ENCODE measurements around the gene TOM1.

TOM1 gene

DNA sequence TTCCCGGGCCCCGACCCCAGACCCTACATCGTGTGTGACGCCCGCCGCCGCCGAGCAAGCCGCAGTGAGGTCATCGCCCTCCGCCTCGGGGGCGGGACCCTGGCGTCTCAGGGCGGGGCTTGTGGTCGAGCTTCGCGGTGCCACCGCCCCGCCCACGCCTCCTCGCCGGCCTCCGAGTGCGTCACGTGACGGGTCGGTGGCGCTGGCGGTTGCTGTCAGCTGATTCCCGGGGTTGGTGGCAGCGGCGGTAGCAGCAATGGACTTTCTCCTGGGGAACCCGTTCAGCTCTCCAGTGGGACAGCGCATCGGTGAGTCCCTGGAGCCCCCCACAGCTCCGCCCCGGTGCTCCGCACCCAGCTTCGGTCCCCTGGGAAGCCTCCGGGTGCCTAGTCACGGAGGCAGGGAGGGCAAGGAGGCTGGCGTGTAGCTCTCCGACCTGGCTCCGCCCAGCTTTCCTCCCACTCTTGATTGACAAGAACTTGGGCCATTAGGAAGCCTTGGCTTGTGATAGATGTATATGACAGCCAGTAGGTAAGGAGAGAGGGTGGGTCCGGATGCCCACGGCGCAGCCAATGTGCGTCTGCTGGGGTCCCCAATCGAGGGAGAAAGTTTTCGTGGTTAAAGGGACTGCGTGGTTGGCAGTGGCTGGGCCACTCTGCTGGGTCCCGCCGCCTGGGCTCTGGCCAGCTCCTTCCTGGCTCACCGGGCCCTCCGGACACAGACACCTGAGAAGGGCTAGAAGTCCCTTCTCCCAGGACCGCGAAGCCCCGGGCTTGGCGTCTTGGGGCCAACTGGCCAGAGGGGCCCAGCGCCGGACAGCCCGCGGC lies at the start of gene TOM1:
TOM1 (plus strand) TSS at position 222 of the 827 bp plus-strand sequence; CDS start at position 257, 35 bp downstream.
- in situ Hi-C loops (cut with MboI; ENCODE audit: low sequenced_read_pairs) = no loop called here

DNA sequence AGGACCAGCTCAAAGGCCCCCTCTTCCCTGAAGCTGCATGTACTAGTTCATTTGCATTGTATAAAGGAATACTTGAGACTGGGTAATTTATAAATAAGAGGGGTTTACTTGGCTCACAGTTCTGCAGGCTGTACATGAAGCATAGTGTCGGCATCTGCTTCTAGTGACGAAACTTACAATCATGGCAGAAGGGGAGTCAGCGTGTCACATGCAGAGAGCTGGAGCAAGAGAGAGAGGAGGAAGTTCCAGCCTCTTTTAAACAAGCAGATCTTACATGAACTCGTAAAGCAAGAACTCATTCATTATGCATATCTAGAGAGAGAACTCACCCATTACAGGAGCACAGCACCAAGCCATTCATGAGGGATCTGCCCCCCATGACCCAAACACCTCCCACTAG lies 49.5 kb upstream of the TOM1 start:
- in situ Hi-C loops (cut with MboI; ENCODE audit: low sequenced_read_pairs) = no loop called here

- in situ Hi-C loops (cut with MboI; ENCODE audit: low sequenced_read_pairs) = no loop called here
Measured at GRCh38 chr22:35253946-35254345, 45.7 kb upstream of the TOM1 start.

DNA sequence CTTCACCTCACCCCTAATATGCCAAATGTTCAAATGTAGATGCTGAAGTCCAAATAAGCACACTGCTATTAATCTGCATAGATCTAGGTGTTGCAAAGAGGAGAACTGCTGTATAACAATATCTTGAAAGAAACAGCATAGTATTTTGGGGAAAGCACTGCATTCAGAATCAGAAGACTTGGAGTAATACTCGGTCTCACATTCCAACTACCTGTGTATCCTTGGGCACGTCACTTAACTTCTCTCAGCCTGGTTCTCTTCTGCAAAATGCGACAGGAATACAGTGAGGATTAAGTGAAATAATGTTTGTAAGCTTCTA lies 42.7 kb upstream of the TOM1 start:
- in situ Hi-C loops (cut with MboI; ENCODE audit: low sequenced_read_pairs) = no loop called here

DNA sequence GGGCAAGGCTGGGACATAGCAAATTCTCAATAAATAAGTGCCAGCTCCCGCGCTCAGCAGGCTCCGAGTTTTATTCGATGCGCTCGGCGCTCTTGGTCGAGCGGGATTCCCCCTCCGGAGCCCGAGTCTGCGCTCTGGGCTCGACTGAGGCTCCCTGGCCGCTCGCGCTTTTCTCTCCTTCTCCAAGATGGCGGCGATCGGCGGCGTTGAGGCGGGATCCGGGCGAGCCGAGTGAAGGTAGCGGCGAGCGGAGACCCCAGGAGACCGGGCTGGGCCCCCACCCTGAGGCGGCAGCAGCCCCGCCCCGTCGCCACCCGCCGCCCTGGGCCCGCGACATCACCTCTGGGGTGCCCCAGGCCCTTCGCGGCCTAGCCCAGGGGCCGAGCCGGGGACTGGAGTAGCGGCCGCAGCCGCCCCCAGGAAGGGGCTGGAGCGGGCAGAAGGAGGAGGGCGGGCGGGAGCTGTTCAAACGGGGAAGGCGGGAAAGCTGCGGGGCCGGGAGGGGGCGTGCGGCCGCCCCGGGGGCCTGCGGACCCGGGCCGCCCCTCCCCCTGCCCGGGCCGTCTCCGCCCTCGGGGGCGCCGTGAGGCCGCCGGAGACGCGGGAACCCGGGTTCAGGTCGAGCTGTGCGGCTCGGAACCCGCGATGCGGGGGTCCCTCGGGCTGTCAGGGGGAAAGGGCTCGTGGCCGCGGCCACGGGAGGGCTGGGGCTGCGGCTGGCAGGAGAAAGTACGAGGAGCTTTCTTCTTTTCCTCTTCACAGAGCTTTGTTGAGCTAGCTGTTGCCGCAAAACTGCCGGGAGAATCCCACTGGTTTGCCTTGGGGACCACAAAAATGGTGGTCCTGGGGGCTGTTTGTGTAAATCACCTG lies 42.1 kb upstream of the TOM1 start, which contains the start of gene HMGXB4:
HMGXB4 (plus strand) TSS at position 173 of the 870 bp plus-strand sequence. CDS start 4,898 bp downstream, outside the sequence.
- in situ Hi-C loops (cut with MboI; ENCODE audit: low sequenced_read_pairs) = no loop called here

DNA sequence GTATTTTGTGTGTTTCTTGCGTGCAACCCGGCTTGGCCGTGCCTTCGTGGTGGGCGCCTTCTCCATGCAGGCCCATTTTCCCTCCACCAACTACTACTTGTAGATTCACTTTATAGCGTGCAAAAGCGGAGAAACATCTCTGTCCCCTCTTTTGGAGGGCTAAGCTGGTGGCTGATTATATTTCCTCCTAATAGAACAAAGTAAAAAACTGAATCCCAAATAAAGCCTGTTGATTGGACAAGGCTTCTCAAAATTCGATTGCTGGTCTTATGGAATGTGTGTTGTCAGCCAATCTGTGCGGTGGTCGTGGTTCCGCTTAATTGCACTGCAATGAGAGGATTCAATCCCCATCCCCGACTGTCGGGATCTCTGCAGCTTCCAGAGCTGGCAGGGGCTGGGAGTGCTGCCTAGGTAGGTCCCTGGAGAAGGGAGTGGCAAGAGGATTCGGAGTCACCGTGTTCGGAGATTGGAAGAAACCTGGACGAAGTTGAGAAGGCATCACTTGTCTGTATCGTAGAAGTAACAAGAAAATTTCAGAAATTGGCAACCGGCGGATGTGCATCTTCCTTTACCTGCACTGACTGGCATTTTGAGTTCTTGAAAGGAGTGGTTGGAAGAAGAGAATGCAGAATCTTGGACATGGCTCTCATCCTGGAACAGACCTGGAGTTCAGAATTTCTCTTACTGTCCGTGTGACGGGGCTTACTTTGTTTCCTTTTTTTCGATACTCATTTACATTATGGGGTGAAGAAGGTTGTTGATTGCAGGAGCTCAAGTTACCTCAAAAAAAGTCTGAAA lies 41.3 kb upstream of the TOM1 start:
- in situ Hi-C loops (cut with MboI; ENCODE audit: low sequenced_read_pairs) = no loop called here

- in situ Hi-C loops (cut with MboI; ENCODE audit: low sequenced_read_pairs) = no loop called here
Measured at GRCh38 chr22:35264986-35265385, 34.7 kb upstream of the TOM1 start.

- in situ Hi-C loops (cut with MboI; ENCODE audit: low sequenced_read_pairs) = no loop called here
Measured at GRCh38 chr22:35266277-35266676, 33.4 kb upstream of the TOM1 start.

DNA sequence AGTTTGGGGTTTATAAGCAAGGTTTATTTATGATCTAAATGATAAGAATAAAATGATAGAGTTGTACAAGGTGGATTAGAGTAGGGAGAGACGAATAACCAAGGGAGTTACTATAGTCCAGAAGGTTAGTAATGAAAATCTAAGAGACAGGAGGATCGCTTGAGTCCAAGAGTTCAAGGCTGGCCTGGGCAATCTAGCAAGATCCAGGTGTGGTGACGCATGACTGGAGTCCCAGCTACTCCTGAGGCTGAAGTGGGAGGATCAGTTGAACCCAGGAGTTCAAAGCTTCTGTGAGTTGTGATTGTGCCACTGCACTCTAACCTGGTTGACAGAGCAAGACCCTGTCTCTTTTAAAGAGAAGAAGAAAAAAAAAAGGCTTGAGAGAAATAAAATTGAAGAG lies 30.1 kb upstream of the TOM1 start:
- in situ Hi-C loops (cut with MboI; ENCODE audit: low sequenced_read_pairs) = no loop called here

GRCh38 chr22:35274154-35274871 lies 25.4 kb upstream of the TOM1 start:
- in situ Hi-C loops (cut with MboI; ENCODE audit: low sequenced_read_pairs) = no loop called here

- in situ Hi-C loops (cut with MboI; ENCODE audit: low sequenced_read_pairs) = no loop called here
Measured at GRCh38 chr22:35275580-35275979, 24.1 kb upstream of the TOM1 start.

GRCh38 chr22:35276019-35276418 lies 23.7 kb upstream of the TOM1 start:
- in situ Hi-C loops (cut with MboI; ENCODE audit: low sequenced_read_pairs) = no loop called here

DNA sequence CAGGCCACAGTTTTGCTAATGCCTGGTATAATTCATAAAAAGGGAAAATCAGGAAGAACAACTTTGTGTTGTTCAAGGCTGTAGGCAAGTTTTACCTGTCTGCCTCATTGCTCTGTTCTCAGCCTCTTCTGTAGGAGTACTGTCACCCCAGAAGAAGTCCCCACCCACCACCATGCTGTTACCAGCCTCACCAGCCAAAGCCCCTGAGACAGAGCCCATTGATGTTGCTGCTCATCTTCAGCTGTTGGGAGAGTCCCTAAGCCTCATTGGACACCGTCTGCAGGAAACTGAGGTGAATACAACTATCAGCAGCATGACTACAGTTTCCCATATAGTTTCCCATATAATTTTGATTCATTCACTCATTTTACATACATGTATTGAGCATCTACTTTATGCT lies 11.6 kb upstream of the TOM1 start:
- in situ Hi-C loops (cut with MboI; ENCODE audit: low sequenced_read_pairs) = no loop called here

DNA sequence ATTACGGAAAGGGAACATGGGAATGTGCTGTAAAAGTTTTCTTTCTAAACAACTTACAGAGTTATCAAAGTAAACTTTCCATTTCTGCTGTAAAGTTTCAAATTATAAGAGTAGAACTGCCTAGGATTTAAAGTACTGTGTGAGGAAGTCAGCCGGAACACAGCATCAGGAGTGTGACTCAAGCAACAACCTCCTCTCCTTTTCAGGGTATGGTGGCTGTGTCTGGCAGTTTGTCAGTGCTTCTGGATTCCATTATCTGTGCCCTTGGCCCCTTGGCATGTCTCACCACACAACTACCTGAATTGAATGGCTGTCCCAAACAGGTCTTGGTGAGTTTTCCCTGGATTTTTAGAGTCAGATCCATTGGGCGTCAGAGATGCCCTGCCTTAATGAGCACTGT lies 6.9 kb upstream of the TOM1 start:
- in situ Hi-C loops (cut with MboI; ENCODE audit: low sequenced_read_pairs) = no loop called here

DNA sequence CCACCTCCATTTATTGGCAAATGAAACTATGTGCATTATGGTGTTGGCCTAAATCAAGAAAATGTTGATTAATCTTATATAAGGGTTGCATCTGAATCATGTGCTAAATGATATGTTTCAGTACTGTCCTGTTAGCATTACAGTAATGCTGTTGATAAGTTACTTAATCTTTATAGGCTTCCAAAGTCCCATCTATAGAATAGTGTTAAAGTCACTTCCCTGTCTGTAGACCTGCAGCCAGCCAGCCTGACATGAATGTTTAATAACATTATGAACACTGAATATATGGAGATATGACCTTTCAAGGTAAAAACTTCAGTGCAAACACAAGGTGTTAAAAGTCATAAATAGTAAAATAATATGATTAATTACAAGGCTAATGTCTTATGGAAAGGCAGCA lies 3.6 kb upstream of the TOM1 start:
- in situ Hi-C loops (cut with MboI; ENCODE audit: low sequenced_read_pairs) = no loop called here

DNA sequence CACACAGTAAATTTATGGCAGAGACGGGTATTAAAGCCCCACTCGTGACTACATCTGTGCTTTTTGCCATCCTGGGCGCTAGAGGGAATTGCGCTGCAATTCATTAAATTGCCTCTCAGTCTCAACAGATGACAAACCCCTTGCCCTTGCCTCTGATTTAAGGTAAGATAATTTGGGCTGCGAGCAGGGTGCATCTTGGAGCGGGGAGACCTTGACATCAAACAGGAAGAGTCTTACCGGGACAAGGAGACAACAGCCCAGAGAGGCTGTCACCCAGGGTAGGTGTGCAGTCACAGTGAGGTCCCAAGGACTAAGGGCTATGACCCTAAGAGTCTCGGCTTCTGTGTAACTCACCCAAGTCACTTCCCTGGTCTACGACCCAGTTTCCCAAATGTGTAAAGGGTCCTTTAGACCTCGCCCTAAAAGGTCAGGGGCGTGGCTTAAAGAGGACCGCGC lies 449 bp upstream of the TOM1 start:
- in situ Hi-C loops (cut with MboI; ENCODE audit: low sequenced_read_pairs) = no loop called here

DNA sequence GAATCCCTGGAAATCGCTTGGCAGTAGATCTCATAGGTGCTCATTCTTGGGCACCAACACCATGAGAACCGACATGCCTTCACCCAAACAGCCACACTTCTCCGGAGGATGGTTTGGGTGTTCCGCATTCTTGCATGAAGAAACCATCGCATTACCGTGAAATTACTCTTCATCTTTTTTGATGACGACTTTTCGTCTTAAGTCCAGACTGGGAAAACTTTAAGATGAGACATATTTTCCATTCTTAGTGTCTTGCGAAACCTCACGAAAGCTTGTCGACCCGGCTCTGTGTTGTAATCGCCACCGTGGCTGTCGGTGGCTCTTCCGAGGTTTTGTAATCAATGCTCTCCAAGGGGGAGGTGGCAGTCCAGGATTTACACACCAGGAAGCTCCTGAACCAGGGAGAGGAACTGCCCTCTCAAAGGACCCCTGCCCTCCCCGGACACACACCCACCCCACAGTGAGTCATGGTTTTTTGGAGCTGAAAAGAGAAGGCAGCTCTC lies 1.7 kb downstream of the TOM1 start:
- in situ Hi-C loops (cut with MboI; ENCODE audit: low sequenced_read_pairs) = no loop called here

- in situ Hi-C loops (cut with MboI; ENCODE audit: low sequenced_read_pairs) = no loop called here
Measured at GRCh38 chr22:35303029-35303624, 3.4 kb downstream of the TOM1 start.

DNA sequence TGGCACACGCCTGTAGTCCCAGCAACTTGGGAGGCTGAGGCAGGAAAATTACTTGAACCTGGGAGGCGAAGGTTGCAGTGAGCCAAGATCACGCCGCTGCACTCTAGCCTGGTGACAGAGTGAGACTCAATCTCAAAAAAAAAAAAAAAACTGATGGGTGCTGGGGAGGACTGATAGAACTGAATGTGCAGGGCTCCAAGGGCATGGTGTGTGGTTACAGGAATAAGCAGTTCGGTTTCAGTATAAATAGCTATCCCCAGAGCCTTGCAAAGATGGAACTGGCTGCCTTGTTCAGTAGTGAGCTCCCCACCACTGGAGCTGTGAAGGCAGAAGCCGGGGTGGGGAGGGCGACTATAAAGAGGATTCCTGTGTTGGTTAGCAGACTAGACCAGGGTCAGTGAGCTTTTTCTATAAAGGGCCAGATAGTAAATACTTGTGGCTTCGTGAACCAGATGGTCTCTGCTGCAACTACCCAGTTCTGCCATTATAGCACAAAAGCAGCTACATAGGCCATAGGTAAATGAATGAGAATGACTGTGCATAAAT lies 5.9 kb downstream of the TOM1 start:
- in situ Hi-C loops (cut with MboI; ENCODE audit: low sequenced_read_pairs) = no loop called here

Measured in hTERT RPE-1 (cell line).